GM12892 (cell line): ENCODE results near the gene CLIC5.

Experiments used
- POLR2AphosphoS5 ChIP-seq: IDR thresholded peaks from 2 replicates; pipeline ENCODE4 v1.6.1; 2011; ENCODE audit warnings: low read depth, low read length, control low read depth
- TAF1 ChIP-seq: IDR thresholded peaks from 2 replicates; pipeline ENCODE4 v1.6.1; 2011; ENCODE audit warnings: low read depth, mild to moderate bottlenecking, control low read depth, low read length, borderline replicate concordance

- TF ChIP-seq POLR2AphosphoS5 = no peak
- no peak for TF ChIP-seq TAF1
These were observed 99.7 kb downstream of the CLIC5 start for GRCh38 chr6:45915780-45916468.
